Choroid plexus epithelial cell (primary cell): ENCODE measurements around the gene HOXA10.

Source experiments
- DNase-seq: peaks from one replicate; pipeline ENCODE4 v3.0.0-alpha.2; 2010; ENCODE audit warnings: low read depth
- H3K4me3 ChIP-seq: 2 replicates; pipeline ENCODE4 v1.5.1; 2011; ENCODE audit warnings: low read depth, mild to moderate bottlenecking, control low read depth, low read length, moderate library complexity
- CTCF ChIP-seq: conservative IDR thresholded peaks from 2 replicates; pipeline ENCODE4 v1.5.1; 2011; ENCODE audit warnings: low read depth, mild to moderate bottlenecking, control low read depth, inconsistent platforms, low read length, moderate library complexity

HOXA10 gene

DNA sequence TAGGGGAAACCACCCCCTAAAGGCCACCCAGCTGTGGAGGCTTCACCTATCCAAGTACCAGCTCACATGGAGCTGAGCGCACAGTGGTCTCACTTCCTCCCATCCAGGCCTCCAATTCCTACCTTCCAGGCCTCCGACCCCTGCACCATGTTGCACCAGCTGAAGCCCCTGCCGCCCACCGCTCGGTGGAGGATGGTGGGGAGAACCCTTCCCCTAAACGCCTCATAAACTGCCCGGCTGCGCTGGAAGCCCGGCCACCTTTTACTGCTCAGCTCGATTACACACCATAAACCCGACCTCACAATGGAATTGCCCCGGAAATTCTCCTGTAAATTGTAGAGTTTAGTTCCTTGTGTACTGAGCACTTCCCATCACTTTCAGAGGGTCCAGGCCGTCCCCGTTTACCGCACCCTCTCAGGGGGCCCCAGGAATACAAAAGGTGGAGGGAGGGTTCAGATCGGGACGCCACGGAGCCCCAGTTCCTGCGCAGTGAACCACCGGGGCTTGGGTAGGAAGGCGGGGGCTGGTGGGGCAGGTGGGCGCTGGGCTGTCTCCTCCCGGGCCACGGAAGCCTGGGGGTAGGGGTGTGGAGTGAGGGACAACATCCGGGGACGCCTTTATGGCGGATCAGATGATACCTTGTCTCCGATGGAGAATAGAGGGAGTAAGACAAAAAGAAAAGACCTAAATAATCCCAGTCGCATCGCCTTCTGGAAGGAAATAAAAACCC, 16.3 kb downstream of the HOXA10 start:
- no peak overlapping the region for H3K4me3 ChIP-seq
- TF ChIP-seq CTCF: no peak
- DNase-seq: no peak

DNA sequence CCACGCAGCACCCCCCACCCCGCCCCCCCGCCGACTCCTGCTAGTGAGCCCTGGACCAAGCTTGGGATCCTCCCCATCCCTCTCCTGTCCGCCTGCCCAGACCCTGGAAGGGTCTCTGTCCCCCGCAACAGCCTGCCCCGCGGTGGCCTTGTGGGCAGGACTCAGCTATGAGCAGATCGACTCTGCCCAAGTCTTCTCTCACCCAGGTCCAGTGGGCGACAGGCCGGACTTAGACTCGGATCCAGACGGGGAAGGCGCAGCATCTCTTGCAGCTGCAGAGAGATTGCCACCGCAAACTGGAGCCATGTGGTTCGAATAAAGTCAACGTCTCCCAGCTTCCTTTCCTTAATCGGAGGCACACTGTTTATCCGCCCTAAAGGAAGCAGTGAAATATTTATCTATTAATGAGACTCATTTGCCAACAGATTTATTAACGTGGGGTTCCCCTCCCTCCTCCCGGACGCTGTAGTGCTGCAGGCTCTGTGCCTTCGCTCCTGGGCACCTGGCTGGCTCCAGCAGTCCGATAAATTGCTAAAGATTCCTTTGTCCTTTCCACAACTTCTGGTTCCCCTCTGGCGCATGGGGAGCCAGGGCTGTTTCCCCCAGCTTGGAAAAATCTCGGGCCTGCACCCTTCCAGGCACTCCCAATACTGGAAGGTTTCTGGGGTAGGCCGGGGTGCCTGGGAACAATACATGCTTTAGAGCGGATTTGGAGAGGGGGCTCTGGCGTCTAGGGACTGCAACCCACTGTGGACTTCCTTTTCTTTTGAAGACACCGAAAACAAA, 17.0 kb downstream of the HOXA10 start:
- DNase-seq: no peak

DNA sequence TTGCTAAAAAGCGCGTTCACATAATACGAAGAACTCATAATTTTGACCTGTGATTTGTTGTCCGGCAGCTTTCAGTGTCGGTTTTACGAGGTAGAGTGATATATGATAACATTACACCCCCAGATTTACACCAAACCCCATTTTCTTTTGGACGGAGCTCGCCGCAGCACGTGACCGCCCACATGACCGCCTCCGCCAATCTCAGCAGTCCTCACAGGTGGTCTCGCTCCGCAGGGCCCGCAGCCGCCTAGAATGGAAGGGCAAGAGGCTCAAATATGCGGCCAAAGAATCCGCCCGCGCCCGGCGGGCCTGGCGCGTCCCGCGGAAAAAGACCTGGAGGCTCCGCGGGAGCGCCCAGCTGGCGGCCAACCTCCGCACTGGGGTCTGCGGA, 17.6 kb downstream of the HOXA10 start, which contains the start of gene HOXA7:
HOXA7 (minus strand) TSS at position 168 of the 391 bp plus-strand sequence; CDS start at position 38, 130 bp downstream.
- H3K4me3 ChIP-seq: no peak within 1 kb of the TSS
- no peak for TF ChIP-seq CTCF
- DNase-seq: no peak

More for the DNA sequence above, 17.0 kb downstream of the HOXA10 start:
- no peak for TF ChIP-seq CTCF
- H3K4me3 ChIP-seq: no peak overlapping the region

DNA sequence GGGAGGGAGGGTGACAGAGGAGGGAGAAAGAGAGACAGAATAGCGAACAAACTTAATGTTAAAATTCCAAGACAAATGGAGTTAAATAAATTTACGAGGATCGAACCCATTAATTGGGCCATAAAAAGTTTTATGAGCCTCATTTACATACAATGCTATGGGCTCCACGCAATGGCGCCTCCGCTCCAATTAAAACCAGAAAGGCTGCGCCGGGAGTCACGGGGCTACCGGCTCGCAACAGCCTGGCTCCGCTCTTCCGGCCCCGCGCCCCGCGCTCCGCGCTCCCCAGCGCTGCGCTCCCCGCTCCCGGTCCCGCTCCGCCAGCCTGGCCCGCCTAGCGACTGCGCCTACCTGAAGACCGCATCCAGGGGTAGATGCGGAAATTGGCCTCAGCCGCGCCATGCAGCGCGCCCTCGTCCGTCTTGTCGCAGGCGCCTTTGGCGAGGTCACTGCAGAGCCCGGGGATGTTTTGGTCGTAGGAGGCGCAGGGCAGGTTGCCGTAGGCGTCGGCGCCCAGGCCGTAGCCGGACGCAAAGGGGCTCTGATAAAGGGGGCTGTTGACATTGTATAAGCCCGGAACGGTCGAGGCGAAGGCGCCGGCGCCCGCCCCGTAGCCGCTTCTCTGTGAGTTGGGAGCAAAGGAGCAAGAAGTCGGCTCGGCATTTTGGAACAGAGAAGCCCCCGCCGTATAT, 18.2 kb downstream of the HOXA10 start:
- DNase-seq: no peak
- TF ChIP-seq CTCF: no peak
- no peak overlapping the region for H3K4me3 ChIP-seq

GRCh38 chr7:27154901-27155815, 19.0 kb downstream of the HOXA10 start:
- no peak for DNase-seq
- no peak overlapping the region for H3K4me3 ChIP-seq
- no peak for TF ChIP-seq CTCF

DNA sequence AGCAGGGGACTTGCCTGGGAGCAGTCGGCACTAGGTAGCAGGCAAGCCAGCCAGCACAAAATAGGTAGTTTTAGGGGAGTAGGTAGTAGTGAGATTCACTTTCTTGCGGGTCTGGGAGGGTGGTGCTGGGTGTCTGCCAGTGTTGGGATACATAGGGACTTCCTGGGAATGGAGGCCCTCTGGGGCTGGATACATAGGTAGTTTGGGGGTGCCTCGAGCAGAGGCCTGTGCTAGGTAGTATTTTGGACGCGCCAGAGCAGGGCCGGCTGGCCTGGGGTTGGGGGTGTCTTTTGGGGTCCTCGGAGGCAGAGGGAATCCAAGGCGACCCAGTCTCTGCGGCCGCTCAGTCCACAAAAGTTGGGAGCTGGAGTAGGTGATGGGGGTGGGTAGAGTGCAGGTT, 19.8 kb downstream of the HOXA10 start:
- no peak overlapping the region for H3K4me3 ChIP-seq
- DNase-seq: no peak
- TF ChIP-seq CTCF: no peak
